Peyer's patch (tissue), 4 donors: ENCODE measurements around the gene VSTM2B.

Experiments
- POLR2A ChIP-seq, 2 donors: fragments of 450-650 bp; IDR thresholded peaks; one replicate each; pipeline ENCODE4 v1.5.1; 2017; ENCODE audit warnings: antibody characterized with exemption in 2 of 2, mild to moderate bottlenecking in 2 of 2, moderate library complexity in 2 of 2
- TF ChIP-seq, protein P1 (sequence below), 6 experiments: fragments of 450-650 bp in 4 of 6; fragments of 200-600 bp in 2 of 6; sonication (generic) in 1 of 6; IDR thresholded peaks; one replicate each; pipeline ENCODE4 v1.5.1; 2017 to 2019; ENCODE audit warnings: antibody characterized with exemption in 6 of 6, mild to moderate bottlenecking in 3 of 6, moderate library complexity in 1 of 6

DNA sequence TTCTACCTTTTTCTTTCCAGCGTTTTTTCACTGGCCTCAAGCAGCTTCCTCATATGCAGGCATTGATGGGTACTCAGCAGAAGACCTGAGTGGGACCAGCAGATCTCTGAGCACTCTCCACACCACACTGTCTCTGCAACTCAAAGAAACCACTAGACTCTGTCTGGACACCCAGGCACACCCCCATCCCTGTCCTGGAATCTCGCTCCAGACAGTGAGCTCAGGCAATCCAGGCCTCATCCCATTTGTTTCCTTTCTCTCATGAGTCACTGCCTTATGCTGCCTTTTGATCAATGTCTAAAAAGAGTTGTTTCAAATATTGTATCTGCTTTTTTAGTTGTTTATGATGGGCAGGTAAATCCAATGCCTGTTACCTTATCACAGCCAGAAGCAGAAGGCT is 60.6 kb downstream of the VSTM2B start:
- TF ChIP-seq, protein P1, sequence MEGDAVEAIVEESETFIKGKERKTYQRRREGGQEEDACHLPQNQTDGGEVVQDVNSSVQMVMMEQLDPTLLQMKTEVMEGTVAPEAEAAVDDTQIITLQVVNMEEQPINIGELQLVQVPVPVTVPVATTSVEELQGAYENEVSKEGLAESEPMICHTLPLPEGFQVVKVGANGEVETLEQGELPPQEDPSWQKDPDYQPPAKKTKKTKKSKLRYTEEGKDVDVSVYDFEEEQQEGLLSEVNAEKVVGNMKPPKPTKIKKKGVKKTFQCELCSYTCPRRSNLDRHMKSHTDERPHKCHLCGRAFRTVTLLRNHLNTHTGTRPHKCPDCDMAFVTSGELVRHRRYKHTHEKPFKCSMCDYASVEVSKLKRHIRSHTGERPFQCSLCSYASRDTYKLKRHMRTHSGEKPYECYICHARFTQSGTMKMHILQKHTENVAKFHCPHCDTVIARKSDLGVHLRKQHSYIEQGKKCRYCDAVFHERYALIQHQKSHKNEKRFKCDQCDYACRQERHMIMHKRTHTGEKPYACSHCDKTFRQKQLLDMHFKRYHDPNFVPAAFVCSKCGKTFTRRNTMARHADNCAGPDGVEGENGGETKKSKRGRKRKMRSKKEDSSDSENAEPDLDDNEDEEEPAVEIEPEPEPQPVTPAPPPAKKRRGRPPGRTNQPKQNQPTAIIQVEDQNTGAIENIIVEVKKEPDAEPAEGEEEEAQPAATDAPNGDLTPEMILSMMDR (IDR thresholded peaks at IDR 0.05): no peak
- TF ChIP-seq POLR2A (IDR thresholded peaks at IDR 0.05): no peak
